Nephron progenitor cell (in vitro differentiated cells): ENCODE measurements around the gene COL6A2.

Experiments
- DNase-seq: peaks from one replicate; pipeline ENCODE4 v3.0.0; 2021
- H3K27ac Mint-ChIP-seq: 2 replicates; pipeline ENCODE4 v1.8.0; 2021; ENCODE audit warnings: mild to moderate bottlenecking, moderate library complexity, mixed read lengths
- H3K27me3 Mint-ChIP-seq: 2 replicates; pipeline ENCODE4 v1.8.0; 2021; ENCODE audit warnings: mild to moderate bottlenecking, low read depth, mixed read lengths; ENCODE audit not compliant: poor library complexity
- H3K36me3 Mint-ChIP-seq: 2 replicates; pipeline ENCODE4 v1.8.0; 2021; ENCODE audit warnings: low read depth, mixed read lengths
- H3K4me1 Mint-ChIP-seq: 2 replicates; pipeline ENCODE4 v1.8.0; 2021; ENCODE audit warnings: mixed read lengths
- H3K4me3 Mint-ChIP-seq: 2 replicates; pipeline ENCODE4 v1.8.0; 2021; ENCODE audit warnings: mild to moderate bottlenecking, moderate library complexity, mixed read lengths
- H3K9me3 Mint-ChIP-seq: 2 replicates; pipeline ENCODE4 v1.8.0; 2021; ENCODE audit warnings: mild to moderate bottlenecking, moderate library complexity, mixed read lengths
- CTCF ChIP-seq: fragments of 200-600 bp; sonication (generic); IDR thresholded peaks from 2 replicates; pipeline ENCODE4 v1.5.0; 2021; ENCODE audit warnings: antibody characterized with exemption

COL6A2 gene

GRCh38 chr21:46131838-46132651 is 34.1 kb downstream of the COL6A2 start:
- Mint-ChIP-seq H3K4me3 (no peak overlapping the region), H3K27ac (no peak overlapping the region), H3K27me3 (peaks cover 3% of the 10 kb centered on the region), H3K9me3 (no peaks in the 10 kb centered on the region), H3K4me1 (peaks cover 24% of the 10 kb centered on the region), H3K36me3 (no peaks in the 10 kb centered on the region)
- no peak for TF ChIP-seq CTCF
- no peak for DNase-seq

DNA sequence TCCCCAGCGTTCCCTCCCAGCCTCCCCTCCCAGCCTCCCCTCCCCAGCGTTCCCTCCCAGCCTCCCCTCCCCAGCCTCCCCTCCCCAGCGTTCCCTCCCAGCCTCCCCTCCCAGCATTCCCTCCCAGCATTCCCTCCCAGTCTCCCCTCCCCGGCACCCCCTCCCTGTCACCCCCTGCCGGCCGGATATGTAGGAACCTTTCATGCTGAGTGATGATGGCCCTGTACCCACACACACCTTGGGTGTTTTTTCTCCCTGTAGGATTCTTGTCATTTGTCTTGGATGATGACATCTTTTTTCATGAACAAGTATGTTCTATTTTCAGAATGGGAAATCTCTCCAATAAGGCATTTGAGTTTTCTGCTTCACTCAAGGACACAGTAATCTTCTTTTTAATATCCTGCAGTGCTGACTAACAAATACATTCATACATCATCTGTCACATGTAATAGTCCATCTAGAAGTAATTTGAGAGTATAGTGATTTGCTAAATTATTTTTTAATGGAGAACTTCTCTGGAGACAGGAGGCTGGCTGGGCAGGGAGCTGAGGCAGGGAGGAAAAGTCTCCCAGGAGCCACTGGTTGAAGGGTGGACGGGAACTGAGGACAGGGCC is 38.0 kb downstream of the COL6A2 start:
- peaks cover 3% of the 10 kb centered on the region for H3K9me3 Mint-ChIP-seq
- no peak for TF ChIP-seq CTCF
- H3K36me3 Mint-ChIP-seq = no peaks in the 10 kb centered on the region
- peaks cover 22% of the 10 kb centered on the region for H3K4me1 Mint-ChIP-seq
- no peak overlapping the region for H3K27ac Mint-ChIP-seq
- no peak overlapping the region for H3K4me3 Mint-ChIP-seq
- DNase-seq = no peak
- H3K27me3 Mint-ChIP-seq = peaks cover 12% of the 10 kb centered on the region

DNA sequence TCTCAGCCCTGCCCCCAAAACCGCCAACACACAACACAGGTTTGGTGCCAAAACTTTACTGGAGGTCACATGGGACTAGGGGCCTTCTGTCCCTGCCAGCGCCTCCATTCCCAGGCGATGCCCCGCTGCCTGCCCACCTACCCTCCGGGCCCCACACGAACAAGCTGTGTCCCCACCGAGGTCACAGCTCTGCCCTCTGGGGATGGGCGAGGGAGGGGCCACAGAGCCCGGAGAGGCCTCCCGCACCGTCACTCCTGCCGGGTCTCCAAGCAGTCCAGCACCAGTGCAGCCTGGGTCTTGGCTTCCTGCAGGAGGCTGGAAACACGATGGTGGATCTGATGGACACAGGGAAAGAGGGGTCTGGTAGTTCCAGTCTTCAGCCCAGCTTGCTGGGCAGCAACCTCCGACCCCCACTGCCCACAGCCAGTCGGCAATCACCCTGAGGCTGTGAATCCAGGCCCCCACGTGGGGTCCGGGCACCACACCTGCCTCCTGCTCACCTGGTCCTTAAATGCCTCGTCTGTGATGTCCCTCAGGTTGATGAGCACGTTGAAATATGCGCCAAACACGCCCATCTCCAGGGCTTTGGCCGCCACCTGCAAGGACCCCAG is 38.9 kb downstream of the COL6A2 start:
- TF ChIP-seq CTCF = no peak
- no peak overlapping the region for H3K4me3 Mint-ChIP-seq
- DNase-seq = no peak
- H3K4me1 Mint-ChIP-seq = peaks cover 27% of the 10 kb centered on the region
- peaks cover 7% of the 10 kb centered on the region for H3K9me3 Mint-ChIP-seq
- H3K27me3 Mint-ChIP-seq = peaks cover 18% of the 10 kb centered on the region
- no peak overlapping the region for H3K27ac Mint-ChIP-seq
- H3K36me3 Mint-ChIP-seq = peaks cover 6% of the 10 kb centered on the region

DNA sequence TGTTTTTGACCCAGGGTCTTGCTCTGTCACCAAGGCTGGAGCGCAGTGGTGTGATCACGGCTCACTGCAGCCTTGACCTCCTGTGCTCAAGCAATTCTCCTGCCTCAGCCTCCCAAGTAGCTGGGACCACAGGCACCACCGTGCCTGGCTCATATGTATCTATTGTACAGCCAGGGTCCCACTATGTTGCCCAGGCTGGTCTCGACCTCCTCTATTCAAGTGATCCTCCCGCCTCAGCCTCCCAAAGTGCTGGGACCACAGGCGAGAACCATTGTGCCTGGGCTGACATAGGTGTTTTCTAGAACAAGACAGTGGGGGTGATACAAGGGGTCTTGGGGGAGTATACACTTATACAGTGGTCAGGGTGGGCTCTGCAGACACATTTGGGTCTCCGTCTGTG is 40.0 kb downstream of the COL6A2 start:
- no peak for DNase-seq
- Mint-ChIP-seq H3K4me3 (no peak overlapping the region), H3K36me3 (peaks cover 11% of the 10 kb centered on the region), H3K9me3 (peaks cover 13% of the 10 kb centered on the region), H3K27ac (peak overlapping the region; percentile 85), H3K4me1 (peaks cover 27% of the 10 kb centered on the region), H3K27me3 (peaks cover 28% of the 10 kb centered on the region)
- no peak for TF ChIP-seq CTCF

DNA sequence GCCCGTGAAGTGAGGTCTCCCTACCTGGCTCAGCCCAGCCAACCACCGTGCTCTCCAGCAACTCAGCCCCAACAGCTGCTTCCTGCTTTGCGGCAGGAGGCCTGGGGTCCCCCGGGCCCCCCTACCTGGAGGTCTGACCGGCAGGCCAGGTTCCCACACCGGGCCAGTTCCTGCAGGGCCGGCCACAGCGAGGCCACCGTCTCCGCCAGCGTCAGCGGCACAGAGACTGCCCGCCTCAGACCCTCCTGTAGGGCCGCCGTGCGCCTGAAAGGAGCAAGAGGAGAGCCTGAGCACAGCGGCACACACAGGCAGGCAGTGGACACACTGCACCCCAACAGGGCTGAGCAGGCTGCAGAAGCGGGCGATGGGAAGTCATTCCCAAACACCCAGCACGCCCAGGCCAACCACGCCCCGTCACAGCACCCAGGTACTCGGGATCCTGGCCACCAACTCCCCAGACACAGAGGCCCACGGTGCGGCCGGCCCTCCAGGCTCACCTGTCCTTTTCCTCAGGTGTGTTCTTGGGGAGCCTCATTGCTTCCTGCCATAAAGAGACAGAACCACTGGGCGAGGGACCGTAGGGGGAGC is 40.6 kb downstream of the COL6A2 start:
- Mint-ChIP-seq H3K4me3 (no peak overlapping the region), H3K9me3 (peaks cover 13% of the 10 kb centered on the region), H3K27me3 (peaks cover 28% of the 10 kb centered on the region), H3K27ac (no peak overlapping the region), H3K36me3 (peaks cover 11% of the 10 kb centered on the region), H3K4me1 (peaks cover 29% of the 10 kb centered on the region)
- no peak for DNase-seq
- TF ChIP-seq CTCF = no peak
